Epithelial cell of esophagus (primary cell): ENCODE data around the gene FXYD4.

Source experiments
- DNase-seq: peaks from one replicate; pipeline ENCODE4 v3.0.0; 2010; ENCODE audit warnings: low read depth
- H3K4me3 ChIP-seq: 2 replicates; pipeline ENCODE4 v1.5.1; 2011; ENCODE audit warnings: mild to moderate bottlenecking, low read length, control low read depth
- TF ChIP-seq, protein P1 (sequence below): IDR thresholded peaks from 2 replicates; pipeline ENCODE4 v1.5.1; 2011; ENCODE audit warnings: low read depth, mild to moderate bottlenecking, low read length, control low read depth, inconsistent platforms; ENCODE audit not compliant: insufficient read depth; ENCODE audit errors: missing control alignments

The FXYD4 gene

GRCh38 chr10:43396928-43397624 lies 25.6 kb downstream of the FXYD4 start:
- TF ChIP-seq, protein P1, sequence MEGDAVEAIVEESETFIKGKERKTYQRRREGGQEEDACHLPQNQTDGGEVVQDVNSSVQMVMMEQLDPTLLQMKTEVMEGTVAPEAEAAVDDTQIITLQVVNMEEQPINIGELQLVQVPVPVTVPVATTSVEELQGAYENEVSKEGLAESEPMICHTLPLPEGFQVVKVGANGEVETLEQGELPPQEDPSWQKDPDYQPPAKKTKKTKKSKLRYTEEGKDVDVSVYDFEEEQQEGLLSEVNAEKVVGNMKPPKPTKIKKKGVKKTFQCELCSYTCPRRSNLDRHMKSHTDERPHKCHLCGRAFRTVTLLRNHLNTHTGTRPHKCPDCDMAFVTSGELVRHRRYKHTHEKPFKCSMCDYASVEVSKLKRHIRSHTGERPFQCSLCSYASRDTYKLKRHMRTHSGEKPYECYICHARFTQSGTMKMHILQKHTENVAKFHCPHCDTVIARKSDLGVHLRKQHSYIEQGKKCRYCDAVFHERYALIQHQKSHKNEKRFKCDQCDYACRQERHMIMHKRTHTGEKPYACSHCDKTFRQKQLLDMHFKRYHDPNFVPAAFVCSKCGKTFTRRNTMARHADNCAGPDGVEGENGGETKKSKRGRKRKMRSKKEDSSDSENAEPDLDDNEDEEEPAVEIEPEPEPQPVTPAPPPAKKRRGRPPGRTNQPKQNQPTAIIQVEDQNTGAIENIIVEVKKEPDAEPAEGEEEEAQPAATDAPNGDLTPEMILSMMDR: no peak
- H3K4me3 ChIP-seq: peak overlapping the region; percentile 52
- DNase-seq: peak; percentile 74

DNA sequence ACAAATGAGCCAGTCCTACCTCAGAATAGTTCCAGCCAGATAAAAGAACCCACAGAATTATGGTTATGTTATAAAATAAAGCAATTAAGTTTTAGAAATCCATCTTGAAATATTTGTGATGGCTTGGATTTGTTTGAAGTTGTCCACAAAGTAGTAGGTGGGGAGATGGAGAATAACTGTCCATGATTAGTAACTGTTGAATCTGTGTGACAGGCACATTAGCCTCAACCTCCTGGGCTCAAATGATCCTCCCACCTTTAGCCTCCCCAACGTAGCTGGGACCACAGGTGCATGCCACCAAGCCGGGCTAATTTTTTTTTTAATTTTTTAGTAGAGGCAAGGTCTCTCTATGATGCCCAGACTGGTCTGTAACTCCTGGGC lies 27.5 kb downstream of the FXYD4 start:
- no peak for DNase-seq
- TF ChIP-seq, protein P1: no peak

DNA sequence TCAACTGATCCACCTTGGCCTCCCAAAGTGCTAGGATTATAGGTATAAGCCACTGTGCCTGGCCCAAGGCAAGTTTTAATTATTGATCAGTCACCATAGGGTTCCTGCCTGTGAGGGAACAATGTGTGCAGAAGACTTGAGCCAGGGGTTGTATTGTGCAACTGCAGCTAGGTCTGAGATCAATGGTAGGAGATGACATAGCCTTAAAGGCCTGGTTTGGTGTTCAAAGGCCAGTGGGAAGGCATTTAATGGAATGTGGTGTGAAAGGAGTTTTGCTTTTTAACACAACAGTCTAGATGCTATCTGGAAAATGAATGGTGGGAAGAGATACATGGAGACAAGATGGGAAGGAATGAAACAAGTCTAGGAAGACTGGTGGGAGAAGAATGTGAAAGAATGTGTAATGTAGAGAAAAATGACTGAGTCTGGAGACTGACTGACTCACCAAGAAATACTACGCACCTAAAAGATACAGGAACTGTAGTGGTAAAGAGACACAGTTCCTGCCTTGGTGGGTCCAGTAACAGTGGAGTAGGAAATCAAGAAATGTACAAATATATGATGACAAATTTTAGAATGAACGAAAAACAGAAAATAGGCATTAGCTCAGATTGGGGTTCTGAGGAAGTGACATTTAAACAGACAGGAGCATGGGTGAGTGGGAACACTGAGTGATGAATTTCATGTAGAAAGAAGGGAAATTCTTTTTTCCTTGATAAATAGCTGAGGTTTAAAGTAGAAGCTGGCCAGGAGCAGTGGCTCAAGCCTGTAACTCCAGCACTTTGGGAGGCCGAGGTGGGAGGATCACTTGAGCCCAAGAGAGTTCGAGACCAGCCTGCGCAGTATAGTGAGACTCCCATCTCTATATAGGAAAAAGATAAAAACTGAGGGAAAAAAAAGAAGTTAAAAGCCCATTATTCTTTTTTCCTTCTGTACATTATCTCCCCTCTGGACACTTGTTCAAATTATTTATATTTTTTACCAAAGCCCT lies 28.2 kb downstream of the FXYD4 start:
- TF ChIP-seq, protein P1: no peak
- DNase-seq: no peak
- no peak overlapping the region for H3K4me3 ChIP-seq

More for the DNA sequence above, 27.5 kb downstream of the FXYD4 start:
- H3K4me3 ChIP-seq: no peak overlapping the region

DNA sequence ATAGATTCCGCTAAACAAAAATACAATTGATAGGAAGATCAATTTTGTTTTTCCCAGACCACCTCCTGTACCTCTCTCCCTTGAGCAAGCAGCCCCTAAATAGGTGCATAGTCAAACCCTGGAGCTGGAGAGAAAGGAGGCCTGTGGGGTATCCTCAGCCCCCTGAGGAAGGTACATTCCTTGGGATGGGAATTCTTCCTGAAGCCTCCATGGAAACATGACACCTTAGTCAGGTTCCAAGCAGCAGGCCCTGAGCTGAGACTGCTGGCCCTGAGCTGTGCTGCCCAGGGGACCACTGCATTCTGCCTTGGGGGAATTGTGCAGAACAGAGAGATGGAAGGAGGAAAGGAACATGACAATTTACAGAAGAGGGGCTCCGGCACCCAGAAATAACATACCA lies 30.2 kb downstream of the FXYD4 start:
- TF ChIP-seq, protein P1: no peak
- DNase-seq: no peak
- no peak overlapping the region for H3K4me3 ChIP-seq

DNA sequence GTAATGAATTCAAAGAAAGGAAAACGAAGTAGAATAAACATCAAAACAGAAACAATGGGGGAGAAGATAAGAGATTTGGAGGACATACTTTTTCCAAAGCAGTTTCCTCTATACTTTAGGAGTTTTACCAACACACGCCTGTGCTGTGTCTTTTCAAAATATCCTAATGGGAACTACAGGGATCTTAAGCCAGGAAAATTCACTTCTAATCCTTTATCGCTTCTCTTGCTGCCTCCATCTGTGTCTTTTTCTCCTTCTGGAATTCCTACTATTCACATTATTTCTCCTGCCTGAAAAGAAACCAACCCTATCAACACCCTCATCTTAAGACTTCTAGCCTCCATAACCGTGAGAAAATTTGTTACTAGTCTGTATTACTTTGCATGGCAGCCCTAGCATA lies 30.7 kb downstream of the FXYD4 start:
- DNase-seq: no peak
- H3K4me3 ChIP-seq: no peak overlapping the region

DNA sequence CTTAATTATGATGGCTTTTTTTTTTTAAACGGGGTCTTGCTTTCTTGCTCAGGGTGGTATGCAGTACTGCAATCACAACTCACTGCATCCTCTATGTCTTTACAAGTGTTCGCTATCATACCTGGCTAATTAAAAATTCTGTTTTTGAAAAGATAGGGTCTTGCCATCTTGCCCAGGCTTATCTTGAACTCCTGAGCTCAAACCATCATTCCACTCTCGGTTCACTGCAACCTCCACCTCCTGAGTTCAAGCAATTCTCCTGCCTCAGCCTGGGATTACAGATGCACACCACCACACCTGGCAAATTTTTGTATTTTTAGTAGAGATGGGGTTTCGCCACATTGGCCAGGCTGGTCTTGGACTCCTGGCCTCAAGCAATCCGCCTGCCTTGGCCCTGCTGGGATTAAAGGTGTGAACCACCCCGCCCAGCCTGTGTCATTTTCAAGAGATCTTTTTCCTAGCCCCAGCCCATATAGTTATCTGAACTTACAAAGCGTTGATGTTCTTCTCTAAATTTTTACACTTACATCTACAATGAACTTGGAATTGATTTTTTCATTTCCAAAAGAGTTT lies 31.5 kb downstream of the FXYD4 start:
- TF ChIP-seq, protein P1: no peak
- no peak for DNase-seq
- no peak overlapping the region for H3K4me3 ChIP-seq

More for the DNA sequence above, 30.7 kb downstream of the FXYD4 start:
- TF ChIP-seq, protein P1: no peak
